Endothelial cell of umbilical vein (primary cell): ENCODE measurements around the gene UBC. TPM values are rescaled to one million over a fixed set of nuclear protein-coding genes. Genes with fewer than 3 reads are reported as not detected.

ENCODE experiments used
- BruUV-seq: library from RNA; stranded (reverse); fragments of 400-500 nt; replicated peaks from 2 replicates; lab custom pipeline; 2021; lab: Mats Ljungman, UMichigan
- CTCF ChIA-PET: fragments of 300-600, 350-600 bp; sonication (Branson Sonifier 250); formaldehyde crosslinking; loops from one replicate; lab custom pipeline; 2021; ENCODE audit warnings: antibody characterized with exemption, inconsistent platforms; lab: Charles Lee
- POLR2A ChIA-PET: fragments of 300-600, 350-600 bp; sonication (Branson Sonifier 250); formaldehyde crosslinking; loops from one replicate; lab custom pipeline; 2021; ENCODE audit warnings: antibody characterized with exemption, inconsistent platforms; lab: Charles Lee
- DNase-seq: peaks from one replicate; pipeline ENCODE4 v3.0.0-alpha.2; 2011; ENCODE audit warnings: low read depth, low spot score
- FAIRE-seq: peaks from 2 replicates; lab custom pipeline; 2011; peaks lifted over from hg19 to GRCh38; lab: Jason Lieb, UNC
- H2AFZ ChIP-seq: 2 replicates; pipeline ENCODE4 v1.6.0; 2012; ENCODE audit warnings: low read depth, low read length, control low read depth, inconsistent platforms
- H3K27ac ChIP-seq: 2 replicates; pipeline ENCODE4 v1.5.1; 2011; ENCODE audit warnings: low read depth, mild to moderate bottlenecking, control low read depth, low read length, moderate library complexity; ENCODE audit not compliant: insufficient read depth
- H3K27me3 ChIP-seq, 2 experiments: 2 replicates each; pipeline versions ENCODE4 v1.6.0 to v1.6.1; 2011; ENCODE audit warnings: low read length in 2 of 2, mixed read lengths in 1 of 2; ENCODE audit not compliant: control insufficient read depth in 2 of 2, insufficient read depth in 2 of 2
- H3K36me3 ChIP-seq, 2 experiments: 2 replicates in 1 of 2; 3 replicates in 1 of 2; pipeline ENCODE4 v1.5.1; 2011; ENCODE audit warnings: low read length in 2 of 2, mild to moderate bottlenecking in 1 of 2, moderate library complexity in 1 of 2; ENCODE audit not compliant: control insufficient read depth in 2 of 2, insufficient read depth in 2 of 2; ENCODE audit errors: extremely low read depth in 1 of 2
- H3K4me1 ChIP-seq: 3 replicates; pipeline ENCODE4 v1.5.1; 2011; ENCODE audit warnings: mild to moderate bottlenecking, low read length; ENCODE audit not compliant: control insufficient read depth, insufficient read depth; ENCODE audit errors: extremely low read depth
- H3K4me2 ChIP-seq: 2 replicates; pipeline ENCODE4 v1.6.1; 2011; ENCODE audit warnings: low read length, control low read depth, mixed read lengths; ENCODE audit not compliant: insufficient read depth
- H3K4me3 ChIP-seq, 3 experiments: fragments of 200-600 bp in 1 of 3; sonication (generic), shearing (Covaris generic) in 1 of 3; replicated peaks in 1 of 3; 2 replicates each; pipeline ENCODE4 v1.5.1; 2011 to 2016; ENCODE audit warnings: control low read depth in 3 of 3, low read length in 3 of 3, mild to moderate bottlenecking in 2 of 3, inconsistent platforms in 1 of 3, low read depth in 1 of 3, moderate library complexity in 1 of 3; ENCODE audit not compliant: insufficient read depth in 1 of 3
- H3K79me2 ChIP-seq: 2 replicates; pipeline ENCODE4 v1.6.0; 2012; ENCODE audit warnings: low read length, inconsistent platforms; ENCODE audit not compliant: control insufficient read depth, insufficient read depth
- H3K9ac ChIP-seq: replicated peaks from 2 replicates; pipeline ENCODE3; 2011; ENCODE audit warnings: low read length, control low read depth; ENCODE audit not compliant: insufficient read depth; ENCODE audit errors: extremely low read depth
- H3K9me1 ChIP-seq: replicated peaks from 3 replicates; pipeline ENCODE4 v1.6.0; 2011; ENCODE audit warnings: mild to moderate bottlenecking, low read length; ENCODE audit not compliant: control insufficient read depth, insufficient read depth; ENCODE audit errors: extremely low read depth
- H3K9me3 ChIP-seq: replicated peaks from 2 replicates; pipeline ENCODE4 v1.5.1; 2012; ENCODE audit warnings: low read length, inconsistent platforms; ENCODE audit not compliant: control insufficient read depth, insufficient read depth
- H4K20me1 ChIP-seq: replicated peaks from 2 replicates; pipeline ENCODE3; 2011; ENCODE audit warnings: mild to moderate bottlenecking, low read length; ENCODE audit not compliant: control insufficient read depth, insufficient read depth; ENCODE audit errors: extremely low read depth
- EZH2 ChIP-seq: IDR thresholded peaks from 2 replicates; pipeline ENCODE4 v1.6.1; 2012; ENCODE audit warnings: borderline replicate concordance, low read depth, mild to moderate bottlenecking, moderate library complexity, low read length, inconsistent platforms; ENCODE audit not compliant: severe bottlenecking
- FOS ChIP-seq: IDR thresholded peaks from 2 replicates; pipeline ENCODE4 v1.6.1; 2011; ENCODE audit warnings: mild to moderate bottlenecking, low read length, moderate library complexity, borderline replicate concordance; ENCODE audit not compliant: insufficient read depth
- GATA2 ChIP-seq: IDR thresholded peaks from 2 replicates; pipeline ENCODE4 v1.7.0; 2011; ENCODE audit warnings: low read depth, mild to moderate bottlenecking, moderate library complexity, mixed read lengths, low read length; ENCODE audit not compliant: insufficient read length, insufficient read depth
- JUN ChIP-seq: IDR thresholded peaks from 2 replicates; pipeline ENCODE4 v1.6.1; 2011; ENCODE audit warnings: borderline replicate concordance, low read depth; ENCODE audit not compliant: insufficient read length, insufficient read depth
- MYC ChIP-seq: IDR thresholded peaks from one replicate; pipeline ENCODE4 v1.6.1; 2011; ENCODE audit warnings: mild to moderate bottlenecking, low read depth, low read length
- POLR2A ChIP-seq: IDR thresholded peaks from 2 replicates; pipeline ENCODE4 v1.6.1; 2012; ENCODE audit warnings: low read depth, mild to moderate bottlenecking, control low read depth, low read length
- POLR2AphosphoS5 ChIP-seq: IDR thresholded peaks from 2 replicates; pipeline ENCODE4 v1.6.1; 2012; ENCODE audit warnings: low read depth, mild to moderate bottlenecking, control low read depth, low read length, moderate library complexity; ENCODE audit not compliant: insufficient read depth
- dilution Hi-C: fragments of 300-500 bp; cut with MboI; formaldehyde crosslinking; loops from one replicate; pipeline ENCODE4 v1.15.0; 2019; ENCODE audit warnings: low sequenced_read_pairs; ENCODE audit not compliant: extremely low pct_ligation_motif_present
- intact Hi-C: fragments of 100-400 bp; cut with micrococcal nuclease; formaldehyde crosslinking; loops from one replicate; pipeline ENCODE4 v1.10.0; 2022
- polyA plus RNA-seq, 4 experiments: library from polyadenylated mRNA; depleted of rRNA in 3 of 4; stranded (reverse) in 3 of 4; unstranded in 1 of 4; fragments of >200 nt; gene quantifications; 2 replicates each; pipeline versions ENCODE4 v1.2.1 to v1.2.3, GENCODE V29; 2011 to 2012; ENCODE audit warnings: missing spikeins in 1 of 4
- total RNA-seq: library from RNA; stranded (reverse); gene quantifications from 2 replicates; pipeline ENCODE4 v1.2.3, GENCODE V29; 2021
- TF ChIP-seq, protein P1 (sequence below): IDR thresholded peaks from 2 replicates; pipeline ENCODE4 v1.6.1; 2011; ENCODE audit not compliant: insufficient read depth, insufficient read length
- TF ChIP-seq, protein P2 (sequence below), 2 donors: IDR thresholded peaks; 1 replicate in 1 of 2; 2 replicates in 1 of 2; pipeline ENCODE4 v1.5.1; 2011; ENCODE audit warnings: low read length in 2 of 2, mild to moderate bottlenecking in 2 of 2, moderate library complexity in 2 of 2, control low read depth in 1 of 2, inconsistent platforms in 1 of 2, low read depth in 1 of 2; ENCODE audit not compliant: insufficient read depth in 1 of 2; ENCODE audit errors: extremely low read depth in 1 of 2

Gene UBC
- total and polyA plus RNA-seq, 2 donors (not counting 3 experiments of a cell fraction or from before 2014, with no cell fraction given), result 875 to 1,305 TPM

GRCh38 chr12:124940393-124941169 is 26.1 kb upstream of the UBC start:
- no peaks in the 10 kb centered on the region for H3K27me3 ChIP-seq
- ChIA-PET CTCF (interaction anchor here (0.7 to 7.4 kb wide), 18 partner anchors 9 to 109 kb away, joined by 3 to 232 read pairs (median 8); partner anchors contain the start of gene UBC), POLR2A (interaction anchor here (0.8 to 3.6 kb wide), 8 partner anchors 13 to 34 kb away, joined by 3 to 46 read pairs (median 10); partner anchors contain the start of gene UBC)
- H3K4me2 ChIP-seq, result peak overlapping the region; percentile 25
- no peak overlapping the region for H3K9ac ChIP-seq
- intact Hi-C loops (no loop called here), dilution Hi-C loops (no loop called here)
- DNase-seq, result peak; percentile 80
- FAIRE-seq, result peak; percentile 72
- BruUV-seq, result no TSS peak
- no peaks in the 10 kb centered on the region for H3K79me2 ChIP-seq
- H4K20me1 ChIP-seq, result no peaks in the 10 kb centered on the region
- H2AFZ ChIP-seq, result peak overlapping the region; percentile 35
- H3K4me3 ChIP-seq, result peak overlapping the region in 1 of 3 experiments; percentile 10
- H3K9me3 ChIP-seq, result no peaks in the 10 kb centered on the region
- TF ChIP-seq FOS, result no peak
- no peak for TF ChIP-seq POLR2A
- TF ChIP-seq JUN, result no peak
- TF ChIP-seq, protein P1, sequence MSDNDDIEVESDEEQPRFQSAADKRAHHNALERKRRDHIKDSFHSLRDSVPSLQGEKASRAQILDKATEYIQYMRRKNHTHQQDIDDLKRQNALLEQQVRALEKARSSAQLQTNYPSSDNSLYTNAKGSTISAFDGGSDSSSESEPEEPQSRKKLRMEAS, result no peak
- TF ChIP-seq, protein P2, sequence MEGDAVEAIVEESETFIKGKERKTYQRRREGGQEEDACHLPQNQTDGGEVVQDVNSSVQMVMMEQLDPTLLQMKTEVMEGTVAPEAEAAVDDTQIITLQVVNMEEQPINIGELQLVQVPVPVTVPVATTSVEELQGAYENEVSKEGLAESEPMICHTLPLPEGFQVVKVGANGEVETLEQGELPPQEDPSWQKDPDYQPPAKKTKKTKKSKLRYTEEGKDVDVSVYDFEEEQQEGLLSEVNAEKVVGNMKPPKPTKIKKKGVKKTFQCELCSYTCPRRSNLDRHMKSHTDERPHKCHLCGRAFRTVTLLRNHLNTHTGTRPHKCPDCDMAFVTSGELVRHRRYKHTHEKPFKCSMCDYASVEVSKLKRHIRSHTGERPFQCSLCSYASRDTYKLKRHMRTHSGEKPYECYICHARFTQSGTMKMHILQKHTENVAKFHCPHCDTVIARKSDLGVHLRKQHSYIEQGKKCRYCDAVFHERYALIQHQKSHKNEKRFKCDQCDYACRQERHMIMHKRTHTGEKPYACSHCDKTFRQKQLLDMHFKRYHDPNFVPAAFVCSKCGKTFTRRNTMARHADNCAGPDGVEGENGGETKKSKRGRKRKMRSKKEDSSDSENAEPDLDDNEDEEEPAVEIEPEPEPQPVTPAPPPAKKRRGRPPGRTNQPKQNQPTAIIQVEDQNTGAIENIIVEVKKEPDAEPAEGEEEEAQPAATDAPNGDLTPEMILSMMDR (IDR thresholded peaks at IDR 0.05; ENCODE audit: extremely low read depth in 1 of 2, insufficient read depth in 1 of 2, low read depth in 1 of 2, low read length in 2 of 2), result peak; percentile 85 to 91
- peak; percentile 21 for TF ChIP-seq POLR2AphosphoS5
- TF ChIP-seq GATA2, result no peak
- no peak for TF ChIP-seq MYC
- no peak for TF ChIP-seq EZH2
- H3K36me3 ChIP-seq, result no peaks in the 10 kb centered on the region
- H3K4me1 ChIP-seq, result peaks cover 26% of the 10 kb centered on the region
- H3K9me1 ChIP-seq, result no peaks in the 10 kb centered on the region
- peak overlapping the region; percentile 14 for H3K27ac ChIP-seq
